Natural killer cell treated with Interleukin-12 subunit alpha and Interleukin-12 subunit beta and Interleukin-15 and Interleukin-18, amount 100 ng/mL, for 72 hours (primary cell): ENCODE results near the gene P2RX4. TPM values are rescaled to one million over a fixed set of nuclear protein-coding genes. Genes with fewer than 3 reads are reported as not detected.
"Not testable (repeated sequence)": the region's sequence is repeated elsewhere in the genome, so short reads cannot be mapped to it uniquely, and the experiment has no call there.

Experiments
- ATAC-seq, 2 donors: fragments of 150-1000 bp; cut with Tn5 transposase in 1 of 2; sonication (Bioruptor Pico), chemical (Tn5 transposase) in 1 of 2; 2 replicates each; pipeline ENCODE4 v1.10.0; 2021
- DNase-seq: peaks from one replicate; pipeline ENCODE4 v3.0.0; 2022; ENCODE audit warnings: low spot score
- H3K27ac Mint-ChIP-seq, 2 donors: 1 replicate in 1 of 2; 2 replicates in 1 of 2; pipeline ENCODE4 v1.8.0; 2022; ENCODE audit warnings: mixed read lengths in 2 of 2, mild to moderate bottlenecking in 1 of 2, moderate library complexity in 1 of 2
- H3K27me3 Mint-ChIP-seq, 2 donors: 1 replicate in 1 of 2; 2 replicates in 1 of 2; pipeline ENCODE4 v1.8.0; 2022; ENCODE audit warnings: mixed read lengths in 2 of 2
- H3K36me3 Mint-ChIP-seq: one replicate; pipeline ENCODE4 v1.8.0; 2022; ENCODE audit warnings: mixed read lengths
- H3K4me1 Mint-ChIP-seq, 2 donors: 1 replicate in 1 of 2; 2 replicates in 1 of 2; pipeline ENCODE4 v1.8.0; 2022; ENCODE audit warnings: low read depth in 2 of 2, mixed read lengths in 2 of 2, mild to moderate bottlenecking in 1 of 2
- H3K4me3 Mint-ChIP-seq: one replicate; pipeline ENCODE4 v1.8.0; 2022; ENCODE audit warnings: mixed read lengths
- H3K9me3 Mint-ChIP-seq: 2 replicates; pipeline ENCODE4 v1.8.0; 2022; ENCODE audit warnings: mixed read lengths
- total RNA-seq, 2 donors: library from RNA; stranded (reverse); gene quantifications; one replicate each; pipeline ENCODE4 v1.2.3, GENCODE V29; 2022

The P2RX4 gene, protein sequence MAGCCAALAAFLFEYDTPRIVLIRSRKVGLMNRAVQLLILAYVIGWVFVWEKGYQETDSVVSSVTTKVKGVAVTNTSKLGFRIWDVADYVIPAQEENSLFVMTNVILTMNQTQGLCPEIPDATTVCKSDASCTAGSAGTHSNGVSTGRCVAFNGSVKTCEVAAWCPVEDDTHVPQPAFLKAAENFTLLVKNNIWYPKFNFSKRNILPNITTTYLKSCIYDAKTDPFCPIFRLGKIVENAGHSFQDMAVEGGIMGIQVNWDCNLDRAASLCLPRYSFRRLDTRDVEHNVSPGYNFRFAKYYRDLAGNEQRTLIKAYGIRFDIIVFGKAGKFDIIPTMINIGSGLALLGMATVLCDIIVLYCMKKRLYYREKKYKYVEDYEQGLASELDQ
- total RNA-seq: 10 to 100 TPM; 39.8 to 46.6 TPM

DNA sequence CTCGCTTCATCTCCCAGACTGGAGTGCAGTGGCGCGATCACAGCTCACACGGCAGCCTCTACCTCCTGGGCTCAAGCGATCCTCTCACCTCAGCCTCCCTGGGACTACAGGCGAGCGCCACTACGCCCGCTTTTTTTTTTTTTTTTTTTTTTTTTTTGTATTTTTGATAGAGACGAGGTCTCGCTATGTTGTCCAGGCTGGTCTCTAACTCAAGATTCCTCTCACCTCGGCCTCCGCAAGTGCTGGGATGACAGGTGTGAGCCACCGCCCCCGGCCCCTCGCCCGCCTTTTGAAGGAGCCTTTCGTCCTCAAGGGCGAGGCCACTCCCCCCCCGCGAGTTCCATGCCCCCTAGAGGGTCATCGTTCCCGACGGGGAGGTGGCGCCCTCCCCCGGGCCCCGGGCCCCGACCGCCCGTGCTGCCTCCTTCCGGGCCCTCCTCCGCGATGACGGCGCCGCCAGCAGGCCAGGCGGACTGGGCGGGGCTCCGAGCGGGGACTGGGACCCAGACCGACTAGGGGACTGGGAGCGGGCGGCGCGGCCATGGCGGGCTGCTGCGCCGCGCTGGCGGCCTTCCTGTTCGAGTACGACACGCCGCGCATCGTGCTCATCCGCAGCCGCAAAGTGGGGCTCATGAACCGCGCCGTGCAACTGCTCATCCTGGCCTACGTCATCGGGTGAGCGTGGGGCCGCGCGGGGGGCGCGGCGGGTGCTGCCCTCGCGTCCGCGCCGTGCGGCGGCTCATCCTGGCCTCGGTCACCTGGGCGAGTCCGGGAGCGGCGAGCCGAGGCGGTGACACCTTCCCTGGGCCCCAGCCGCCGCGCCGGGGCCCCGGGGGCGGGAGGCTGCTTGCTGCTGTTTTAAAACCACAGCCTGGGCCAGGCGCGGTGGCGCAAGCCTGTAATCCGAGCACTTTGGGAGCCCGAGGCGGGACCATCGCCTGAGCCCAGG is at the start of gene P2RX4:
TSS of gene P2RX4 (plus strand) at position 506 of the 949 bp plus-strand sequence. CDS start at position 542, 36 bp downstream.
- no peaks in the 10 kb centered on the region for H3K9me3 Mint-ChIP-seq
- no peaks in the 10 kb centered on the region for H3K36me3 Mint-ChIP-seq
- H3K27me3 Mint-ChIP-seq: no peaks in the 10 kb centered on the region
- H3K4me3 Mint-ChIP-seq: peak within 1 kb of the TSS; percentile 94
- peak; percentile 88 to 91 for ATAC-seq
- H3K4me1 Mint-ChIP-seq: peaks cover 21 to 31% of the 10 kb centered on the region in 2 donors
- DNase-seq: peak; percentile 95
- peak within 1 kb of the TSS; percentile 87 to 96 for H3K27ac Mint-ChIP-seq

DNA sequence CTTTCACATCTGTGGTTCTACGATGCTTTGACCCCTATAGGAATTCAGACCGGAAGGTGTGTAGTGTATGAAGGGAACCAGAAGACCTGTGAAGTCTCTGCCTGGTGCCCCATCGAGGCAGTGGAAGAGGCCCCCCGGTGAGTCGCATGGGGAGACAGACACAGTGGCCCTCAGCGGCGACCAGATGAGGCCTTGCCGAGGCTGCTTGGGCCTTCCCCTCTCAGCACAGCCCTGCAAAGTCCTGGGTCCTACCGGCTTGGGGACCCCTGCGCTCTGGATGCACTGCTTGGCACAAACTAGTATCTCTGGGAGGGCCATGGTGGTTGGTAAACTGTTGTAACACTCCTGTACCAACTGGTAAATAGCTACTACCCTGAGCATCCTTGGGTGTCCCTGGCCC is 47.5 kb upstream of the P2RX4 start:
- Mint-ChIP-seq H3K27me3 (no peaks in the 10 kb centered on the region), H3K4me3 (no peak overlapping the region), H3K9me3 (peaks cover 4% of the 10 kb centered on the region), H3K36me3 (peaks cover 21% of the 10 kb centered on the region), H3K27ac (peak overlapping the region in 1 of 2 donors; percentile 33), H3K4me1 (peaks cover 27 to 34% of the 10 kb centered on the region in 2 donors)
- ATAC-seq: no peak
- no peak for DNase-seq

DNA sequence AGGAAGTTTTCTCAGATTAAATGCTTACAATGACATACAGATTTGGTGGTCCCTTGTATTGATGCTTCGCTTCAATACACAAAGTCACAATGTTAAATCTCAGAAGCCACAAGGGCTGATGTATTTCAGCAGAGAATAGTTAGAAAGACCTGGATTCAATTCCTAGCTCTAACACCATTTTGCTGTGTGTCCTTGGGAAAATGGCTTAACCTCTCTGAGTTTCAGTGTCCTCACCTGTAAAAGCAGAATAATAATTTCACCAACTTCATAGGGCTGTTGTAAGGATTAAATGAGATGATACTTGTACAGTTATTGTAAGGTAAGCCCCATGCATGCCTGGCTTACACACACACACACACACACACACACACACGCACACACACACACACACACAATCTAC is 46.9 kb upstream of the P2RX4 start:
- Mint-ChIP-seq H3K4me3 (no peak overlapping the region), H3K36me3 (peaks cover 15% of the 10 kb centered on the region), H3K9me3 (peaks cover 4% of the 10 kb centered on the region), H3K4me1 (peaks cover 27 to 30% of the 10 kb centered on the region in 2 donors), H3K27ac (peak overlapping the region in 1 of 2 donors; percentile 33), H3K27me3 (no peaks in the 10 kb centered on the region)
- DNase-seq: no peak
- no peak for ATAC-seq

DNA sequence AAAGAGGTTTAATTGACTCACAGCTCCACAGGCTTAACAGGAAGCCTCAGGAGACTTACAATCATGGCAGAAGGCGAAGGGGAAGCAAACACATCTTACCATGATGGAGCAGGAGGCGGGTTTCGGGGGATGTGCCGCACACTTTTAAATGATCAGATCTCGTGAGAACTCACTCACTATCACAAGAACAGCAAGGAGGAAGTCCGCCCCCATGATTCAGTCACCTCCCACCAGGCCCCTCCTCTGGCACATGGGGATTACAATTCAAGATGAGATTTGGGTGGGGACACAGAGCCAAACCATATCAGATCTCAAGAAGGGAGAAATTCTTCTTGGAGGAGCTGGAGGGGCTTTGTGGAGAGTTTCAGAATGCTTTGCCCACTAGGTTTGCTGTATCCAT is 45.1 kb upstream of the P2RX4 start:
- peaks cover 11% of the 10 kb centered on the region for H3K36me3 Mint-ChIP-seq

DNA sequence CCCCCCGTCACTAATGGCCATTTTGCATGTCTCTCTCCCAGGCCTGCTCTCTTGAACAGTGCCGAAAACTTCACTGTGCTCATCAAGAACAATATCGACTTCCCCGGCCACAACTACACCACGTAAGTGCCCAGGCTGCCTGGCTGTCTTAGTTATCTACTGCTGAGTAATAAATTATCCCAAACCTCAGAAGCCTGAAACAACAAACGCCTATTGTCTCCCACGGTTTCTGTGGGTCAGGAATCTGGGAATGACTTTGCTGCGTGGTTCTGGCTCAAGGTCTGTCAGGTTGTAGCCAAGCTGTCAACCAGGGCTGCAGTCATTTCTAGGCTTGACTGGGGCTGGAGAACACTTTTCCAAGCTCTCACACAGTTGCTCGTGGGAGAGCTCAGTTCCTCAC is 44.6 kb upstream of the P2RX4 start:
- no peak overlapping the region for H3K27ac Mint-ChIP-seq
- H3K9me3 Mint-ChIP-seq: no peaks in the 10 kb centered on the region

More for the DNA sequence above, 45.1 kb upstream of the P2RX4 start:
- not testable (repeated sequence) for ATAC-seq, H3K9me3 Mint-ChIP-seq, H3K27ac Mint-ChIP-seq, DNase-seq, H3K27me3 Mint-ChIP-seq, H3K4me3 Mint-ChIP-seq
- peaks cover 15 to 16% of the 10 kb centered on the region in 2 donors for H3K4me1 Mint-ChIP-seq

DNA sequence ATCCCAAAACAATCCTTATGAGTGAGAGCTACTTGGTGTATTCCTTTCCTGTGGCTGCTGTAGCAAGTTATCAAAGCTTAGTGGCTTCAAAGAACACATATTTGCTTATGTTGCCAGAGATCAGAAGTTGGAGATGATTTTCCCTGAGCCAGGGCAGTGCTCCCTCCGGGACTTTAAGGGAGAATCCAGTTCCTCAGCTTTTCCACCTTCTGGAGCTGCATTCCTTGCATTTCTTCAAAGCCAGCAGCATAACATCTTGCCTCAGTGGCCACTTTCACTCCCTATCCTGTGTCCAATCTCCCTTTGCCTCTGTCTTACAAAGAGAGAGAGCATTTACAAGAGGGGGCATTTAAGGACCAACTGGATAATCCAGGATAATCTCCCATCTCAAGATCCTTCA is 43.6 kb upstream of the P2RX4 start:
- H3K27me3 Mint-ChIP-seq: no peaks in the 10 kb centered on the region
- H3K4me3 Mint-ChIP-seq: no peak overlapping the region
- H3K36me3 Mint-ChIP-seq: peaks cover 11% of the 10 kb centered on the region
- H3K27ac Mint-ChIP-seq: no peak overlapping the region
- no peak for ATAC-seq
- no peaks in the 10 kb centered on the region for H3K9me3 Mint-ChIP-seq
- H3K4me1 Mint-ChIP-seq: peaks cover 3 to 6% of the 10 kb centered on the region in 2 donors
- DNase-seq: no peak

More for the DNA sequence above, 44.6 kb upstream of the P2RX4 start:
- Mint-ChIP-seq H3K4me3 (no peak overlapping the region), H3K27me3 (no peaks in the 10 kb centered on the region), H3K36me3 (peaks cover 11% of the 10 kb centered on the region), H3K4me1 (peaks cover 10 to 11% of the 10 kb centered on the region in 2 donors)
- ATAC-seq (no peak), DNase-seq (no peak)

DNA sequence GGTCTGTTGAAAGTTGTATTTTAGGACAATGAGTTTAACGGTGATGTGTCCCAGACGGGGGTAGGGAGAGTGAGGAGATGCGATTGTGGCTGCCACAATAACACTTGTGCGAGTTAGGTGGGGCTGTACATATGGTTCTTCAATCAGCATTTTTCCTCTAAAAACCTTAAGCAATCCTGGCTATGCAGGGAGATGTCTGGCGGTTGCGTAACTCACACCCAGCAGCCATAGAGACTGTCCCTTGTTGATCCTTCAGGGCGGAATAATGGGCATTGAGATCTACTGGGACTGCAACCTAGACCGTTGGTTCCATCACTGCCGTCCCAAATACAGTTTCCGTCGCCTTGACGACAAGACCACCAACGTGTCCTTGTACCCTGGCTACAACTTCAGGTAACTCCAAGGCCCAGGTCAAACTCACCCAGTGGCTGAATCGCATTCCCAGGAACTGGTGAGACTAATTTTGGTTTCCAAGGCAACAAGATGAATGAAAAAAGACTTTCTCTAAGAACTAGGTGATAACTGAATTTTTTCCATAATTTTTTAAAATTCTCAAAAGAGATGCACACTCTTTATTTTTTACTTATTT is 42.6 kb upstream of the P2RX4 start:
- peaks cover 3 to 6% of the 10 kb centered on the region in 2 donors for H3K4me1 Mint-ChIP-seq
- H3K27ac Mint-ChIP-seq: no peak overlapping the region
- no peaks in the 10 kb centered on the region for H3K9me3 Mint-ChIP-seq
- no peak for DNase-seq
- no peaks in the 10 kb centered on the region for H3K27me3 Mint-ChIP-seq
- no peak overlapping the region for H3K4me3 Mint-ChIP-seq
- H3K36me3 Mint-ChIP-seq: peaks cover 11% of the 10 kb centered on the region
- no peak for ATAC-seq

DNA sequence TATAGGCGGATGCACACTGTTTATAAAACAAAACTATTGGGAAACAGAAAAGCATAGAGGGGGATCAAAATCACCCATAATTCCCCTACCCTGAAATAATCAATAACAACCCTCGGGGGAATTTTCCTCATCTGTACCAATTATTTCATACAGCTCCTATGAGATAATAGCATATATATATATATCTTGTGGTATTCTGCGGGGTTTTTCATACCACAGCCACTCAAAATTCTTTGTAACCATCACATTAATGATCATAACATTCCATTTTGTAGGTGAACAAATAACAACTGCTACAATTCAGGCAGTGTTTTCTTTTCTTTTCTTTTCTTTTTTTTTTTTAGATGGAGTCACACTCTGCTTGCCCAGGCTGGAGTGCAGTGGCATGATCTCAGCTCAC is 42.0 kb upstream of the P2RX4 start:
- Mint-ChIP-seq H3K27me3 (no peaks in the 10 kb centered on the region), H3K4me3 (no peak overlapping the region), H3K4me1 (peaks cover 3 to 6% of the 10 kb centered on the region in 2 donors), H3K36me3 (peaks cover 11% of the 10 kb centered on the region), H3K27ac (peak overlapping the region in 1 of 2 donors; percentile 1), H3K9me3 (no peaks in the 10 kb centered on the region)
- no peak for DNase-seq
- no peak for ATAC-seq

DNA sequence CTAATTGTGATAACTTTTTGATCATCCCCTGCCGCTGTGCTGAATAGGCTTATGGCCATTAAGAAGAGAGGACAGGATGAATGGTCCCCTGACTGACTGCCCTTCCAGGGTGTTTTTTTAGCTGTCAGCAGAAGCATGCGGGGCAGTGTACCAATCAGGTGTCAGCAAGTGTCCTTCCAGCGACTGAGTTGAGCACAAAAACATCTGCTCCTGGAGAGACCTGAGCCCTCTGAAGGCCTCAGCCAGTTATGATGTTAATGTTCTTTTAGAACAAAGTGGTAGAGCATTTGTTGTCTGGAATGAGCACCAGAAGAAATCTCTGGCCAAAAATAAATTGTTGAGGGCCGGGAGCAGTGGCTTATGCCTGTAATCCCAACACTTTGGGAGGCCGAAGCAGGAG is 39.8 kb upstream of the P2RX4 start:
- Mint-ChIP-seq H3K9me3 (no peaks in the 10 kb centered on the region), H3K27me3 (no peaks in the 10 kb centered on the region), H3K27ac (no peak overlapping the region), H3K4me1 (peaks cover 3 to 6% of the 10 kb centered on the region in 2 donors), H3K36me3 (peaks cover 11% of the 10 kb centered on the region), H3K4me3 (no peak overlapping the region)
- ATAC-seq: no peak
- no peak for DNase-seq

DNA sequence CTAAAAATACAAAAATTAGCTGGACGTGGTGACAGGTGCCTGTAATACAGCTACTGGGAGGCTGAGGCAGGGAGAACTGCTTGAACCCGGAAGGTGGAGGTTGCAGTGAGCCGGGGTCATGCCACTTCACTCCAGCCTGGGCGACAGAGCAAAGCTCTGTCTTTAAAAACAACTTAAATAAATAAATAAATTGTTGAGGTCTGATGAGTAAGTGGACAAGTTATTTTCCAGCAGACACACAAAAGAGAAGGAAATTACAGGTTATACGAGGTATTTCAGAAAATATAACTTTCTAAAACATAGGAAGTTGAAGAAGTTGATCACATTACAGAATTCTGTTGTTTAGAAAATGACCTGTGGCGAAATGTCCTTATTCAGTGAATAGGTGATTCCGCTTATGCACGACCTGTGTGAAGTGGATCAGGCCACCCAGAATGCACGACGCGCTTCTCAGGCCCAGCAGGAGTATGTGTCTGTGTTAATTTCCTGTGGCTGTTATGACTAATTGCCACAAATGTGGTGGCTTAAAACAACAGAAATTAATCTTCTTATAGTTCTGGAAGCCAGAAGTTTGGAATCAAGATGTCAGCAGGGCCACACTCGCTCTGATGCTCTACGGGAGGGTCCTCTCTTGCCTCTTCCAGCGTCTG is 39.2 kb upstream of the P2RX4 start:
- Mint-ChIP-seq H3K4me1 (peaks cover 3 to 6% of the 10 kb centered on the region in 2 donors), H3K27ac (peak overlapping the region in 1 of 2 donors; percentile 60), H3K27me3 (no peaks in the 10 kb centered on the region), H3K4me3 (no peak overlapping the region), H3K36me3 (peaks cover 6% of the 10 kb centered on the region), H3K9me3 (no peaks in the 10 kb centered on the region)
- ATAC-seq (peak; percentile 62 to 63), DNase-seq (no peak)

DNA sequence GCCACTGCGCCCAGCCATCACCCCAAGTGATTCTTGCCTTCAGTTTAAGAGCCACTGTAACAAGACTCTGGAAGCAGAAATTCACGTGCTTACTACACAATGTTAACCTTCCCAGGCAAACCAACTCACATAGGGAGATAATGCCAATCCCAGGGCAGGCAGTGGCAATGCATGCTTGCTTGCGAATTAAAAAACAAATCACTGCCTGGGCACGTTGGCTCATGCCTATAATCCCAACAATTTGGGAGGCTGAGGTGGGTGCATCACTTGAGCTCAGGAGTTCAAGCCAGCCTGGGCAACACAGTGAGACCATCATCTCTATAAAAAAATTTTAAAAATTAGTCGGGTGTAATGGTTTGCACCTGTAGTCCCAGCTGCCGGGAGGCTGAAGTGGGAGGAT is 37.8 kb upstream of the P2RX4 start:
- H3K27ac Mint-ChIP-seq: peak overlapping the region in 1 of 2 donors; percentile 14
- H3K4me3 Mint-ChIP-seq: no peak overlapping the region
- no peaks in the 10 kb centered on the region for H3K27me3 Mint-ChIP-seq
- H3K36me3 Mint-ChIP-seq: peaks cover 7% of the 10 kb centered on the region
- no peak for DNase-seq
- no peak for ATAC-seq
- H3K4me1 Mint-ChIP-seq: peaks cover 3 to 6% of the 10 kb centered on the region in 2 donors
- H3K9me3 Mint-ChIP-seq: no peaks in the 10 kb centered on the region

DNA sequence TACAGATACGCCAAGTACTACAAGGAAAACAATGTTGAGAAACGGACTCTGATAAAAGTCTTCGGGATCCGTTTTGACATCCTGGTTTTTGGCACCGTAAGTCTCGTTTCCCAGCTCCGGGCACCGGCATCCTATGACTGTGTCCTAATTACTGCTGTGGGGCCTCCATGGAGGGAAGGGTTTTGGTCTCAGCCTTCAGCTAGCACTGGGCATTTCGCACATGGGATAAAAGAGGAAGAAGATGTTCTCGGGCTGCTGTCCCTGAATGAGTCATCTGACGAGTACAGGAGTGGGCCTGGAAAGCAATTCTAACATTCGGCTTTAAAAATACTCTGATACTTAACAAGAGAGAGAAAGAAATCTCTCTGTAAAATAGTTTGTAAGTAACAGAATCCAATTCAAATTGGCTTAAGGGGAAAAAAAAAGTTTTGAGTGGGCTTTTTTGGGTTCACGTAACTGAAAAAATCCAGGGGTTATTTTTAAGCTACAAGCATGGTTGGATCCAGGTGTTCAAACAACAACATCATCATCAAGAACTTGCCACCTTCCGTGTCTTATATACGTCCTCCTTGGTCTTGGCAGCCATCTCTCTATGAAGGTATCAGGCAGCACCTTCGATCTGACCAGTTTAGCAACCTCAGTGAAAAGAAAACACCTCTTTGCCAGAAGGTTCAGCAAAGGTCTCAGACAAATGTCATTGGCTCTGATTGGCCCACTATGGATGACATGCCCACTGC is 34.4 kb upstream of the P2RX4 start:
- H3K4me3 Mint-ChIP-seq: no peak overlapping the region
- no peak for ATAC-seq
- no peak for DNase-seq
- H3K27me3 Mint-ChIP-seq: no peaks in the 10 kb centered on the region
- no peak overlapping the region for H3K27ac Mint-ChIP-seq
- peaks cover 4% of the 10 kb centered on the region for H3K36me3 Mint-ChIP-seq
- H3K9me3 Mint-ChIP-seq: no peaks in the 10 kb centered on the region
- no peaks in the 10 kb centered on the region for H3K4me1 Mint-ChIP-seq
